Trophoblast cell (in vitro differentiated cells and primary cell): ENCODE measurements around the gene CTTN.

Experiments
- DNase-seq, 2 donors: peaks; one replicate each; pipeline ENCODE4 v3.0.0-alpha.2; 2016
- H2AFZ ChIP-seq: 2 replicates; pipeline ENCODE4 v1.6.1; 2013; ENCODE audit warnings: low read length, moderate library complexity, mild to moderate bottlenecking; ENCODE audit not compliant: insufficient read depth, poor library complexity
- H2AK5ac ChIP-seq: 2 replicates; pipeline ENCODE4 v1.6.1; 2013; ENCODE audit warnings: mild to moderate bottlenecking, low read length
- H2BK120ac ChIP-seq: 2 replicates; pipeline ENCODE4 v1.6.1; 2013; ENCODE audit warnings: low read length, mild to moderate bottlenecking, moderate library complexity; ENCODE audit not compliant: insufficient read depth, poor library complexity
- H2BK12ac ChIP-seq: 2 replicates; pipeline ENCODE4 v1.6.1; 2013; ENCODE audit warnings: mild to moderate bottlenecking, low read length, moderate library complexity
- H2BK5ac ChIP-seq: 2 replicates; pipeline ENCODE4 v1.6.1; 2013; ENCODE audit warnings: low read length, low read depth, moderate library complexity, mild to moderate bottlenecking; ENCODE audit not compliant: poor library complexity
- H3K14ac ChIP-seq: 2 replicates; pipeline ENCODE4 v1.6.1; 2013; ENCODE audit warnings: mild to moderate bottlenecking, low read length
- H3K18ac ChIP-seq: 2 replicates; pipeline ENCODE4 v1.6.1; 2013; ENCODE audit warnings: mild to moderate bottlenecking, low read length
- H3K23ac ChIP-seq: 2 replicates; pipeline ENCODE4 v1.6.1; 2013; ENCODE audit warnings: low read length
- H3K27ac ChIP-seq: 2 replicates; pipeline ENCODE4 v1.5.1; 2013; ENCODE audit warnings: low read depth, mild to moderate bottlenecking, inconsistent platforms, low read length, moderate library complexity
- H3K27me3 ChIP-seq: 2 replicates; pipeline ENCODE4 v1.6.1; 2013; ENCODE audit warnings: inconsistent platforms, mild to moderate bottlenecking, low read length, moderate library complexity; ENCODE audit not compliant: insufficient read depth
- H3K36me3 ChIP-seq, 2 experiments: 1 replicate in 1 of 2; 2 replicates in 1 of 2; pipeline ENCODE4 v1.6.1; 2013; ENCODE audit warnings: low read length in 2 of 2, mild to moderate bottlenecking in 2 of 2, moderate library complexity in 1 of 2; ENCODE audit not compliant: insufficient read depth in 2 of 2, control insufficient read depth in 1 of 2
- H3K4ac ChIP-seq: 2 replicates; pipeline ENCODE4 v1.6.1; 2013; ENCODE audit warnings: low read depth, mild to moderate bottlenecking, low read length, moderate library complexity
- H3K4me1 ChIP-seq, 2 experiments: 1 replicate in 1 of 2; 2 replicates in 1 of 2; pipeline ENCODE4 v1.6.1; 2013; ENCODE audit warnings: low read length in 2 of 2, mild to moderate bottlenecking in 2 of 2, moderate library complexity in 1 of 2; ENCODE audit not compliant: insufficient read depth in 2 of 2, control insufficient read depth in 1 of 2
- H3K4me2 ChIP-seq: 2 replicates; pipeline ENCODE4 v1.6.1; 2013; ENCODE audit warnings: inconsistent platforms, mild to moderate bottlenecking, low read length, moderate library complexity
- H3K4me3 ChIP-seq: 2 replicates; pipeline ENCODE4 v1.5.1; 2013; ENCODE audit warnings: mild to moderate bottlenecking, low read depth, low read length, inconsistent platforms
- H3K79me1 ChIP-seq: one replicate; pipeline ENCODE4 v1.6.1; 2013; ENCODE audit warnings: low read length
- H3K79me2 ChIP-seq: 2 replicates; pipeline ENCODE4 v1.6.1; 2013; ENCODE audit warnings: low read length, mild to moderate bottlenecking; ENCODE audit not compliant: control insufficient read depth, insufficient read depth, poor library complexity
- H3K9ac ChIP-seq: 2 replicates; pipeline ENCODE4 v1.6.1; 2013; ENCODE audit warnings: mild to moderate bottlenecking, low read length
- H3K9me3 ChIP-seq: 2 replicates; pipeline ENCODE4 v1.6.1; 2013; ENCODE audit warnings: low read depth, mild to moderate bottlenecking, control low read depth, inconsistent platforms, low read length; ENCODE audit not compliant: insufficient read depth
- H4K12ac ChIP-seq: 2 replicates; pipeline ENCODE4 v1.6.1; 2013; ENCODE audit warnings: low read depth, mild to moderate bottlenecking, low read length, moderate library complexity
- H4K8ac ChIP-seq: 2 replicates; pipeline ENCODE4 v1.6.1; 2013; ENCODE audit warnings: low read depth, mild to moderate bottlenecking, low read length, moderate library complexity
- H4K91ac ChIP-seq: one replicate; pipeline ENCODE4 v1.6.1; 2013; ENCODE audit warnings: low read depth, mild to moderate bottlenecking, low read length, moderate library complexity
- WGBS: extraction: QIAGEN DNeasy Blood & Tissue Kit; methylation state at CpG from one replicate; pipeline ENCODE4 v1.1.7; 2013; ENCODE audit warnings: missing lambda C conversion rate; ENCODE audit not compliant: insufficient read length, insufficient coverage; ENCODE audit errors: extremely low coverage; 5-methylcytosine and 5-hydroxymethylcytosine counted together

CTTN gene

GRCh38 chr11:70378506-70379134 is 19.7 kb upstream of the CTTN start:
- Histone ChIP-seq H3K27ac (no peak overlapping the region), H3K4ac (no peak overlapping the region), H2AK5ac (no peak overlapping the region), H2AFZ (no peak overlapping the region), H3K4me1 (peaks cover 0 to 3% of the 10 kb centered on the region in 2 experiments), H3K79me2 (no peaks in the 10 kb centered on the region), H3K79me1 (no peaks in the 10 kb centered on the region), H2BK12ac (no peak overlapping the region), H3K4me2 (no peak overlapping the region), H4K12ac (no peak overlapping the region), H3K18ac (no peak overlapping the region), H3K36me3 (peaks cover 31% of the 10 kb centered on the region in 2 experiments), H3K4me3 (no peak overlapping the region), H4K8ac (no peak overlapping the region), H2BK120ac (no peak overlapping the region), H4K91ac (no peak overlapping the region), H3K9ac (no peak overlapping the region), H3K23ac (no peak overlapping the region), H3K14ac (no peak overlapping the region), H3K27me3 (no peaks in the 10 kb centered on the region), H2BK5ac (no peak overlapping the region), H3K9me3 (no peaks in the 10 kb centered on the region)
- no peak for DNase-seq
- no CpG with 5 or more reads among the region's 9 CpGs for WGBS

GRCh38 chr11:70381350-70381749 is 17.0 kb upstream of the CTTN start:
- DNase-seq = no peak
- Histone ChIP-seq H3K4ac (no peak overlapping the region), H3K9ac (no peak overlapping the region), H2BK120ac (no peak overlapping the region), H3K79me2 (no peaks in the 10 kb centered on the region), H4K12ac (no peak overlapping the region), H2AK5ac (no peak overlapping the region), H3K27me3 (no peaks in the 10 kb centered on the region), H2BK5ac (no peak overlapping the region), H3K9me3 (no peaks in the 10 kb centered on the region), H4K91ac (no peak overlapping the region), H3K4me3 (no peak overlapping the region), H3K36me3 (peaks cover 32 to 36% of the 10 kb centered on the region in 2 experiments), H3K14ac (no peak overlapping the region), H2AFZ (no peak overlapping the region), H3K18ac (no peak overlapping the region), H3K79me1 (no peaks in the 10 kb centered on the region), H3K23ac (no peak overlapping the region), H3K4me2 (no peak overlapping the region), H3K4me1 (peaks cover 0 to 3% of the 10 kb centered on the region in 2 experiments), H4K8ac (no peak overlapping the region), H2BK12ac (no peak overlapping the region), H3K27ac (no peak overlapping the region)
- WGBS = no CpG with 5 or more reads among the region's 8 CpGs

GRCh38 chr11:70381872-70382861 is 16.2 kb upstream of the CTTN start:
- H3K9me3 ChIP-seq = no peaks in the 10 kb centered on the region
- peaks cover 28 to 32% of the 10 kb centered on the region in 2 experiments for H3K36me3 ChIP-seq
- no peak overlapping the region for H3K4me2 ChIP-seq
- no peaks in the 10 kb centered on the region for H3K79me2 ChIP-seq
- H3K27ac ChIP-seq = peak overlapping the region; percentile 4
- no peak overlapping the region for H3K4me3 ChIP-seq
- no peaks in the 10 kb centered on the region for H3K79me1 ChIP-seq
- peaks cover 0 to 3% of the 10 kb centered on the region in 2 experiments for H3K4me1 ChIP-seq
- DNase-seq = peak in 1 of 2 donors; percentile 38
- no CpG with 5 or more reads among the region's 15 CpGs for WGBS
- H3K9ac ChIP-seq = no peak overlapping the region
- H2BK5ac ChIP-seq = no peak overlapping the region
- no peak overlapping the region for H4K91ac ChIP-seq
- no peak overlapping the region for H3K4ac ChIP-seq
- H2AK5ac ChIP-seq = no peak overlapping the region
- no peak overlapping the region for H4K12ac ChIP-seq
- H3K18ac ChIP-seq = no peak overlapping the region
- H2BK120ac ChIP-seq = no peak overlapping the region
- H3K14ac ChIP-seq = no peak overlapping the region
- no peak overlapping the region for H4K8ac ChIP-seq
- no peak overlapping the region for H2AFZ ChIP-seq
- no peaks in the 10 kb centered on the region for H3K27me3 ChIP-seq
- no peak overlapping the region for H3K23ac ChIP-seq
- H2BK12ac ChIP-seq = no peak overlapping the region

- Histone ChIP-seq H3K4me2 (no peak overlapping the region), H2AK5ac (no peak overlapping the region), H4K8ac (no peak overlapping the region), H3K9me3 (no peaks in the 10 kb centered on the region), H3K27me3 (no peaks in the 10 kb centered on the region), H3K4ac (no peak overlapping the region), H3K18ac (no peak overlapping the region), H3K4me1 (peaks cover 0 to 3% of the 10 kb centered on the region in 2 experiments), H3K79me1 (no peaks in the 10 kb centered on the region), H3K9ac (no peak overlapping the region), H3K36me3 (peaks cover 19 to 21% of the 10 kb centered on the region in 2 experiments), H3K79me2 (no peaks in the 10 kb centered on the region), H3K27ac (no peak overlapping the region), H4K91ac (no peak overlapping the region), H3K23ac (no peak overlapping the region), H2BK5ac (no peak overlapping the region), H4K12ac (no peak overlapping the region), H2BK120ac (no peak overlapping the region), H2BK12ac (no peak overlapping the region), H3K14ac (no peak overlapping the region), H3K4me3 (no peak overlapping the region), H2AFZ (no peak overlapping the region)
- WGBS = no CpG with 5 or more reads among the region's 11 CpGs
- DNase-seq = no peak
Observed at GRCh38 chr11:70383664-70384565, 14.4 kb upstream of the CTTN start.
